Head of caudate nucleus (tissue), 42 donors: ENCODE measurements around the gene ANKRD12.

Source experiments
- DNase-seq, 42 donors: peaks; one replicate each; pipeline versions ENCODE4 v3.0.0 to v3.0.0-alpha.2; 2020 to 2021; ENCODE audit warnings: mixed read lengths in 7 of 42
- intact Hi-C: fragments of 100-400 bp; cut with DNase I; formaldehyde crosslinking; loops from one replicate; pipeline ENCODE4 v1.15.0; 2022

ANKRD12 gene

GRCh38 chr18:9206421-9206820 lies 69.8 kb downstream of the ANKRD12 start:
- no peak for DNase-seq
- intact Hi-C loops = no loop called here

GRCh38 chr18:9209279-9209678 lies 72.7 kb downstream of the ANKRD12 start:
- no peak for DNase-seq
- intact Hi-C loops = no loop called here

GRCh38 chr18:9210966-9211365 lies 74.4 kb downstream of the ANKRD12 start:
- intact Hi-C loops = no loop called here
- no peak for DNase-seq

GRCh38 chr18:9211955-9212354 lies 75.4 kb downstream of the ANKRD12 start:
- no peak for DNase-seq
- intact Hi-C loops = no loop called here

GRCh38 chr18:9215221-9215933 lies 78.8 kb downstream of the ANKRD12 start:
- intact Hi-C loops = no loop called here
- DNase-seq = no peak

GRCh38 chr18:9216459-9216858 lies 79.9 kb downstream of the ANKRD12 start:
- intact Hi-C loops = no loop called here

GRCh38 chr18:9217743-9218451 lies 81.3 kb downstream of the ANKRD12 start:
- DNase-seq = no peak
- intact Hi-C loops = no loop called here

More at GRCh38 chr18:9216459-9216858, 79.9 kb downstream of the ANKRD12 start:
- no peak for DNase-seq

GRCh38 chr18:9221040-9221439 lies 84.5 kb downstream of the ANKRD12 start:
- intact Hi-C loops = no loop called here
- DNase-seq = no peak

- intact Hi-C loops = no loop called here
These were observed 85.1 kb downstream of the ANKRD12 start for GRCh38 chr18:9221661-9222060.

GRCh38 chr18:9223356-9223755 lies 86.8 kb downstream of the ANKRD12 start:
- DNase-seq = no peak
- intact Hi-C loops = no loop called here

More at GRCh38 chr18:9221661-9222060, 85.1 kb downstream of the ANKRD12 start:
- DNase-seq = no peak

- DNase-seq = no peak
- intact Hi-C loops = no loop called here
These were observed 89.9 kb downstream of the ANKRD12 start for GRCh38 chr18:9226463-9226862.

- intact Hi-C loops = no loop called here
- no peak for DNase-seq
These were observed 95.4 kb downstream of the ANKRD12 start for GRCh38 chr18:9231852-9232486.

- intact Hi-C loops = no loop called here
- DNase-seq = no peak
These were observed 96.4 kb downstream of the ANKRD12 start for GRCh38 chr18:9232977-9233376.

GRCh38 chr18:9233771-9234440 lies 97.3 kb downstream of the ANKRD12 start:
- intact Hi-C loops = no loop called here
- DNase-seq = peak in 31 of 42 donors; percentile 3 to 68 (median 29)

- intact Hi-C loops = no loop called here
- DNase-seq = no peak
These were observed 97.9 kb downstream of the ANKRD12 start for GRCh38 chr18:9234528-9234927.

GRCh38 chr18:9237981-9238380 lies 101.4 kb downstream of the ANKRD12 start:
- intact Hi-C loops = no loop called here
- peak in 1 of 42 donors; percentile 8 for DNase-seq

- no peak for DNase-seq
- intact Hi-C loops = no loop called here
These were observed 103.1 kb downstream of the ANKRD12 start for GRCh38 chr18:9239720-9240119.

GRCh38 chr18:9240270-9240669 lies 103.7 kb downstream of the ANKRD12 start:
- intact Hi-C loops = no loop called here

GRCh38 chr18:9243029-9243428 lies 106.4 kb downstream of the ANKRD12 start:
- intact Hi-C loops = no loop called here
- peak in 2 of 42 donors; percentile 11 to 23 for DNase-seq

More at GRCh38 chr18:9240270-9240669, 103.7 kb downstream of the ANKRD12 start:
- no peak for DNase-seq

- no peak for DNase-seq
- intact Hi-C loops = no loop called here
These were observed 107.8 kb downstream of the ANKRD12 start for GRCh38 chr18:9244376-9244775.
